Dermis microvascular lymphatic vessel endothelial cell (primary cell): ENCODE data around the gene ARHGDIG. TPM values are rescaled to one million over a fixed set of nuclear protein-coding genes. Genes with fewer than 3 reads are reported as not detected.
A peak's percentile ranks its signal among the peaks of the same experiment; 100 is the strongest.

Source experiments
- DNase-seq, 2 donors: peaks; one replicate each; pipeline versions ENCODE4 v3.0.0 to v3.0.0-alpha.2; 2010; ENCODE audit warnings: low read depth in 2 of 2
- total RNA-seq: library from RNA; depleted of rRNA; stranded (reverse); fragments of >200 nt; gene quantifications from 2 replicates; pipeline ENCODE4 v1.2.1, GENCODE V29; 2014

Gene ARHGDIG
- total RNA-seq, 1 donor from 2014 or later = not detected

DNA sequence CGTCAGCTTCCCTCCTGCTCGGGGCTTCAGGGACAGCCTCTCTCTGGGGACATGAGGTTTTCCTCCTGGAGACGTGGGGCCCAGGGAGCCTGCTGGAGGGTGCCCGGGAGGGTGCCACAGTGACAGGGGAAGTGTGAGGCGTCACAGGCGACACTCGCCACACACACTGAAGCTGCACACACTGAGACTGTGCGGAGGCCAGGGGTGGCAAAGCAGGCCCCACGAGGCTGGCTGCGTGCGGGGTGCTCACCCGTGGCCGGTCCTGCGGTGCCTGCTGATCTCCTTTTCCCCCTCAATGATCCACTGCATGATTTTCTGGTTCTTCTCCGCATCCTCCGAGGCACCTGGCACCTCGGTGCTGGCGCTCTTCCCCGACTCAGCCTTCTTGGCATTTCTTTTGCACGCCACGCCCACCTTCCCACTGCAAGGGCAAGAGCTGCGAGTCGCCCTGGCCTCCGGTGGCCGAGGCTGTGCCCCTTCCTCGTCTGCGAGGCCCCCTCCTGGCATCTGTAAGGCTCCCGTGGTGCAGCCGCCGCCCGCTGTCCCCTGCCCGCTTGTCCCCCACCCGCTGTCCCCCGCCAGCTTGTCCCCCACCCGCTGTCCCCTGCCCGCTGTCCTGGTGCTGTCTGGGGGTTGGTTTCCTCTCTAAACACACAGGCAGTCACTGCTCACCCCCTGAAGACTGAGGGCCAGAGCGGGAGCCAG is 16.6 kb downstream of the ARHGDIG start:
- DNase-seq = no peak

DNA sequence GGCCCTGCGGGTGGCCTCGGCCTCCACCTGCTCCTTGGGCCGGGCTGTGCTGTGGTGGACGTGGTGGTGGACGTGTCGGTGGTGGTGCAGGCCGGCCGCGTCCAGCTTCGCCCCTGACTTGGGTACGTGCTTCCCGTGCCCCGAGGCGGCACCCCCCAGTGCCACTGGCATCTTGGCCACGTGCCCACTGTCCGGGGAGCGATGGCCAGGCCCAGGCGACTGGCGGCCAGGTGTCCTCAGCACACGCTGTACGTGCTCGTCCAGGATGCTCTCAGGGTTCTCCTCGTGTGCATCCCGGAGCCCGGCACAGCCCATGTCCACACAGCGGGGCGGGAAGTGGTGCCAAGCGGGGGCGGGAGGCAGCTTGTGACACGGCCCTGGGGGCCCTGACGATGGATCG is 17.4 kb downstream of the ARHGDIG start:
- no peak for DNase-seq

GRCh38 chr16:301235-301634 is 20.8 kb downstream of the ARHGDIG start:
- DNase-seq = no peak

- no peak for DNase-seq
Measured at GRCh38 chr16:301950-302349, 21.6 kb downstream of the ARHGDIG start.

DNA sequence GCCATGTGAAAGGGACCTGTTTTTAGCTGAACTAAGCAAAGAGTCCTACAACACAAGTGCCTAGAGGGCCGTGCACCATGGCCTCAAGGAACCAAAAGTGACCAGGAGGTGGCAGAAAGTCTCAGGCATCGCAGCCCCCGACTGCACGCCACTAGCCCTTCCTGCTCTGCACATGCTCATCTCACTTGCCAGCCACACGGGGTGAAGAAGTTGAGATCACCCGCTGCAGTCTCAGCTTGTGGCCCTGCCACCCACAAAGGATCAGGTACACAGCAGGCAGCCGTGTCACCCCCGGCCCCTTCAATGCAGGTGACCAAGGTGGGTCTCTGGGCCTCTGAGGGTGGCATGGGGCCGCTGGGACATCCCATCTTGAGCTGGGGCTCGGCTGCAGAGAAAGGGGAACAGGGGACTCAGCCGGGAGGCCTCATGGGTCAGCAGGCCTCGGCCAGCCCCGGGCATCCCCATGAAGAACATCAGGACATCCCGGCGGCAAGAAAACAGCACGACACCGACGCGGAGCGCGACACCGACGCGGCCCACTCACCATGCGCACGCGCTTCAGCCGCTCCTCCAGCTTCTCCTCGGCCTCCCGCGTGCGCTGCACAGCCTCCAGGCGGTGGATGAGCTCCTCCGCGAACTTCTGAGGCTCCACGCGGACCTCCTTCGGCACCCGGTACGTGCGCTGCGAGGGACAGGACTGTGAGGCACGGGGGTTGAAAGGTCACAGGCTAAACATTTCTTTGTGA is 23.5 kb downstream of the ARHGDIG start:
- peak in 1 of 2 donors; percentile 18 for DNase-seq

DNA sequence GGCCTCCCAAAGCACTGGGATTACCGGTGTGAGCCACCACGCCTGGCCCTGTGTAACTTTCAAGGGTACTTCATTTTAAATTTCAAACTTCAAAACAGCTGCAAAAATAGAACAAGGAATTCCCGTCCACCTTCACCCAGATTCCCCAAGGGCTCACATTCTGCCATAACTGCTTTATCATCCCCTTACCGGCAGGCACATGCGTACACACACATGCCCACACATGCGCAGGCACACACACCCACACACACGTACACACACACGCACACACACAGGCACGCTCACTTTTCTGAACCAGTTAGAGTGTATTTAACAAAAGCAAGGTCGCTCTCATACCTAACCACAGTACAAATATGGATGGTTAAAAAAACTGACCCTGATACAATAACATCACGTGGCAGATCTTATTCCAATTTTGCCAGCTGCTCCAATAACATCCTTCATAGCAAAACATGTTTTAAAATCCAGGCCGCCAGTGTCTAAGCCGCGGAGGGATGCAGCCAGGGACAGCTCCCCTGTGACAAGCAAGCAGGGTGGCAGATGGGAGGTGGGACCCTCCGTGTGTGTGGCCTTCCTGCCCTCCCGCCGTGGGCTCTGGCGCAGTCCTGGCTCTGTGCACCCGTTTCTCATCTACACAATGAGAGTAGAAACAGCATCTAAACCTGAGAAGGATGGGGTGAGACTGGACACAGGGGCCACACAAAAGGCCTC is 25.7 kb downstream of the ARHGDIG start:
- DNase-seq = no peak

DNA sequence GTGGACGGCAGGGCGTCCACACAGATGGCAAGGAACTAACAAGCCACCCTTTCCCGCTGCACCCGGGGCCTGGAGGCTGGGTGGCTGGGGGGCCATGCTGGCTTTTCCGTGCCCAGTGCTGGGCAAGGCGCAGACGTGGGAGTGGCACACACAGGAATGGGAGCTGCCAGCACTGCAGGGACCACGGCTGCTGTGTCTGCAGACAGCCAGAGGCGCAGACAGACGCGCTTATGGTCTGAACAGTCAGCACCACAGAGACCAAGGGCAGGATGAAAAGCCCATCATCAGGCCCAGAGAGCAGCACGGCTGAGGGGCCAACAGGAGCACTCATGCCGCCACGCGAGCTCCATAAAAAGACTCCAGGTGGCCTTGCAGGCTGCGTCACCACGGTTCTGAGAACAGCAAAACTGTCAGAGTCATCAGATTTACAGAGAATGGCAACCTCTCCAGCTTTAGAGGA is 26.6 kb downstream of the ARHGDIG start:
- no peak for DNase-seq

- no peak for DNase-seq
Measured at GRCh38 chr16:307691-308312, 27.4 kb downstream of the ARHGDIG start.

DNA sequence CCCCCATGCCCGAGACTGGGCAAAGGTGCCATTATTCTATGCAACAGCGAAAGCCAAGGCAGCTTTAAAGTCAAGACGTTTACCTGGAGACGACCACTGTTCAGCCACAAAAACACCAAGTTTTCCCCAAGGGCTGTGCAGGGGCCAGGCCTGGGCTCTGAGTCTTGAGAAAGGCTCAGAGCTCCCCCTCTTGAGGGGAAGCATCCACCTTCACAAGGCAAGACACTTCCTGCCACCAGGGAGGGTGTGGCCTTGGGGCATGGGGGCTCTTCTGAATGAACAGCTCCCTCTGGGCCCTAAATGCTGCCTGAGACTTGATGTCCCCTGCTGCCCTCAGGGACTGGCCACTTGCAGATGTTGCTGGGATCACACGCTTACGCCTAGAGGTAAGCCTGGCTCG is 29.1 kb downstream of the ARHGDIG start:
- no peak for DNase-seq

- no peak for DNase-seq
Measured at GRCh38 chr16:311725-312124, 31.3 kb downstream of the ARHGDIG start.

- DNase-seq = no peak
Measured at GRCh38 chr16:314351-314750, 34.0 kb downstream of the ARHGDIG start.

DNA sequence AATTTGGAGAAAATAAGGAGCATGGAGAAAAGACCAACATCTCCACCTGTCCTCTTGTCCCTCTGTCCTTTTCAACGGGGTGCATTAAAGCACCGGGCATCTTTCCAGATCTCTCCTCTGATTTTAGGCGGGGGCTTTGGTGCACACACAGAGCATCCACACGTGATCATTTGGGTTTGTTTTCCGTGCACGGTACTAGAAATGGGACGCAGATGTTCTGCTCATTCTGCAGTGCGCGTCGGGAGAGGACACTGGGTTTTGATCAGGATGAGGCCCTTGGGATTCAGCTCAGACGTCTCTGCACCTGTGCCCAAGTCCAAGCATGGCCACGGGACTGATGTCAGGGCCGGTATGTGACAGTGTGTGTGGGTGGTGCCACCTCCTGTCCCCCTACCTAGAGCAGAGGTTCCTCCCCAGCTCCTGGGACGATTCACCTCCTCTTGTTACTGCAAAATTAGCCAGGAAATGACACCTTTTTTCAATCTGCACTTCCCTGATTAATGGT is 34.5 kb downstream of the ARHGDIG start:
- DNase-seq = no peak

DNA sequence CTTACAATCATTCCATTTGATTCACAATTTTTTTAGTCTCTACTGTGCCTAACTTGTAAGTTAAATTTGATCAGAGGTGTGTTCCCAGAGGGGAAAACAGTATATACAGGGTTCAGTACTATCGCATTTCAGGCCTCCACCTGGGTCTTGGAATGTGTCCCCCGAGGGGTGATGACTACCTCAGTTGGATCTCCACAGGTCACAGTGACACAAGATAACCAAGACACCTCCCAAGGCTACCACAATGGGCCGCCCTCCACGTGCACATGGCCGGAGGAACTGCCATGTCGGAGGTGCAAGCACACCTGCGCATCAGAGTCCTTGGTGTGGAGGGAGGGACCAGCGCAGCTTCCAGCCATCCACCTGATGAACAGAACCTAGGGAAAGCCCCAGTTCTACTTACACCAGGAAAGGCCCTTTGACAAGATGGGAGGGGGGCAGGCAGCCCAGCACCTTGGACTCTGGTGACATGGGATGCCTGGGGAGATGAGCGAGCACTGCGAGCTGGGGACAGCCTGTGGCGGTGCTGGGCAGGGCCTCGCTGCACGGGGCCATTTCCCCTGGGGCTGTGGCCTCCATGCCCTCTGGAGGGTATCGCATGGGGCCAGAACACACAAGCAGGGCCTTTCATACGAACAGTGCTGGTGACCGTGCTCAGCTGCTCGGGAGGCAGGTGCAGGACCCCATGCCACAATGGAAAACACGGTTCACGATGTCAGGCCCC is 36.5 kb downstream of the ARHGDIG start:
- no peak for DNase-seq

DNA sequence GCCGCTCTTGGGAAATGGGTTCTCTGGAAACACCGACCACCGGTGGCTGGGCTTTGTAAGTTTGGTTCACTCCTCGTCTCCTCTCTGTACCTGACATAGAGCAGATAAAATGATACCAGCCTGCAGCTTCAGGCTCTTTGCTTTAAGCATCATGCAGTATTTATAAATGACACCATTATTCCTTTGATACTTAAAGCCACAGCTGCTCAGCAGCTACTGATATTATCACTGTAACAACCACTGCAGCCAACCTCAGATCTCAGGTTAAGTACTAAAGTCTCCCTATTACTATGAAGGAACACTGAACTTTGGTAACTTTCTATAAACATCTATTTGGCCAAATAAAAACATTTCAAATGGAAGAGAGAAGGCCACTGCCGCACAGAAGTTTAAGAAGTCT is 37.2 kb downstream of the ARHGDIG start:
- no peak for DNase-seq

DNA sequence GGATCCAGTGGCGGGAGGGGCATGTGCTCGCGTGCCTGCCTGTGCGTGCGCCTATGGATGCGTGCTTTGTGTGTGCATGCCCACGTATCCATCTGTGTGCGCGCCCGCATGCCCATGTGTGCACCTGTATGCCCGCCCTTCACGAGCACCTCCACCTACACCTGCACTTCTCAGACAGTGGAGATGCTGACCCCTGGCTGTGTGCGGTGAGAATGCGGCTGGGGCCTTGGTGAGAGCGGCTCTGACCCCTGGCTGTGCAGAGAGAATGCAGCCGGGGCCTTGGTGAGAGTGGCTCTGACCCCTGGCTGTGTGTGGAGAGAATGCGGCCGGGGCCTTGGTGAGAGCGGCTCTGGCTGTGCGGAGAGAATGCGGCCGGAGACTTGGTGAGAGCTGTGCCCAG is 38.2 kb downstream of the ARHGDIG start:
- DNase-seq = no peak

DNA sequence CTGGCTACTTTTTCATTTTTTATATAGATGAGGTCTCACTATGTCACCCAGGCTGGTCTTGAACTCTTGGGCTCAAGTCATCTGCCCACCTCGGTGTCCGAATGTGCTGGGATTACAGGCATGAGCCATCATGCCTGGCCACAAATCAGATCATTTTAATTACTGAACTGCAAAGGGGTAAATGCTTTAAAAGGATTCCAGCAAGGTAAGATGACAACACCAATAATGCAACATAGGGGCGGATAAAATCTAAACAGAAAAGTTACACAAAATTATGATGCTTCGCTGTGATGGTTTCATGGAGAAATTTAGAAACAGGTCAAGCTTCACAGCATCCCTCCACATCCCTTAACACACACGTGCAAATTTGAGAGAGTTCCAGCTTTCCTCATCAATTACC is 39.8 kb downstream of the ARHGDIG start:
- DNase-seq = no peak

DNA sequence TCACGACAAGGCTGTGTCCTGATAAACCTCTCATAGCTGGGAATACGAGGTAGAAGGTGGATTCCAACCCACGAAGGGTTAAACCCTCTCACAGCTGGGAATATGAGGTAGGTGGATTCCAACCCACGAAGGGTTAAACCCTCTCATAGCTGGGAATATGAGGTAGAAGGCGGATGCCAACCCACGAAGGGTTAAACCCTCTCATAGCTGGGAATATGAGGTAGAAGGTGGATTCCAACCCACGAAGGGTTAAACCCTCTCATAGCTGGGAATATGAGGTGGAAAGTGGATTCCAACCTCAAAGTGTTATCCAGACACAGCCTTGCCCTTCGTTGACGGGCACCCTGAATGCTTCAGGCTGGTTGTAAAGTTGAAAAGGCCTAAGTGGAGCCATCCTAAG is 41.1 kb downstream of the ARHGDIG start:
- DNase-seq = no peak

GRCh38 chr16:322476-323143 is 42.2 kb downstream of the ARHGDIG start:
- no peak for DNase-seq

GRCh38 chr16:324201-324450 is 43.7 kb downstream of the ARHGDIG start:
- no peak for DNase-seq

DNA sequence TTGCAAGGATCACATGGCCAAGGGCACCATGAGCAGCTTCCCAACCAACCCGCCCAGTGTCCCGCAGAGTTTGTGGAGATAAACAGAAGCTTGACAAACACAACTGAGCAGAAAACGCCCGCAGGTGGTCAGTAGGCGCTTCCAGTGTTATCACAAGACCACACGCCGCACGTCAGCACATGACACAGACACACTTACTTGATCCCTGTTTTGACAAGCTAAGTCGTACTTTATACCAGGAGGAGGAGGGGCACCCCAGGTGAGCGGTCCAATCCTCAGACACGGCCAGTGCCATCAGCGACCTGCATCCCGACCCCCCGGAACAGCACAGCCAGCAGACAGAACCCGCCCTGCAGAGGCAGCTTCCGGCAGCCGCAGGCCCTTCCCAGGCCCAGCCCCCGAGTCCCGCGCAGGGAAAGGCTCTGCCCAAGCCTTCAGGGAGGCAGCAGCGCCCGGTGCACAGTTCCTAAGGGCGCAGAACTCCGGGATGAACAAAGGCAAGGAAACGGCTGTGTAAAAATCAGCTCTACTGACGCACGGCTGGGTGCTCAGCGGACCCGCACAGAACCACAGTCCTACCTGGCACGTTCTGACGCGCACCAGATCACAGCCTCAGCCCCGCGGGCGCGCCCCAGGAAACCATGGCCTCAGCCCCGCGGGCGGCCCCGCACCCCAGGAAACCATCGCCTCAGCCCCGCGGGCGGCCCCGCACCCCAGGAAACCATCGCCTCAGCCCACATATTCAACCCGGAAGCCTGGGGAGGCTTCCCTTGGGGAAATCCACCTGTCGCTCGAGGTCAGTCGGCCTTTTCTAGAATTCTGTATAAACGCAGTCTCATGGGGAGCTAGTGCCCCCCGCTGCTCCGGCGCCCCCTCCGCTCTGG is 44.3 kb downstream of the ARHGDIG start:
- DNase-seq = peak in 1 of 2 donors; percentile 15
